Stimulated activated CD8-positive, alpha-beta memory T cell treated with anti-CD3 and anti-CD28 coated beads, Interleukin-7, amount 100 ng/mL, for 24 hours (primary cell): ENCODE measurements around the gene INO80B.
"Not testable (repeated sequence)": the region's sequence is repeated elsewhere in the genome, so short reads cannot be mapped to it uniquely, and the experiment has no call there.

ENCODE experiments used
- DNase-seq: peaks from one replicate; pipeline ENCODE4 v3.0.0-alpha.2; 2020; ENCODE audit warnings: low read depth

INO80B gene

GRCh38 chr2:74450570-74451190, 4.2 kb upstream of the INO80B start:
- DNase-seq = no peak

- DNase-seq = no peak
These were observed 2.3 kb downstream of the INO80B start for GRCh38 chr2:74457129-74457548.

GRCh38 chr2:74457549-74458131, 2.8 kb downstream of the INO80B start:
- DNase-seq = peak; percentile 63

GRCh38 chr2:74458132-74458937, 3.4 kb downstream of the INO80B start, which contains the start of gene WBP1:
TSS of gene WBP1 (plus strand) at chr2:74458438. CDS start at chr2:74458603, 165 bp downstream.
- DNase-seq = peak; percentile 97

GRCh38 chr2:74458938-74459363, 4.1 kb downstream of the INO80B start:
- DNase-seq = no peak

GRCh38 chr2:74459503-74460118, 4.7 kb downstream of the INO80B start:
- DNase-seq = not testable (repeated sequence)

- not testable (repeated sequence) for DNase-seq
These were observed 5.3 kb downstream of the INO80B start for GRCh38 chr2:74460187-74460586.

- DNase-seq = no peak
These were observed 6.5 kb downstream of the INO80B start for GRCh38 chr2:74461187-74462053.

- no peak for DNase-seq
These were observed 7.3 kb downstream of the INO80B start for GRCh38 chr2:74462054-74462785.

- DNase-seq = no peak
These were observed 7.9 kb downstream of the INO80B start for GRCh38 chr2:74462786-74463105.

- DNase-seq = no peak
These were observed 9.5 kb downstream of the INO80B start for GRCh38 chr2:74464406-74464805.

- DNase-seq = not testable (repeated sequence)
These were observed 15.9 kb downstream of the INO80B start for GRCh38 chr2:74470742-74471141.

GRCh38 chr2:74471332-74472065, 16.6 kb downstream of the INO80B start:
- DNase-seq = no peak

GRCh38 chr2:74472086-74472944, 17.4 kb downstream of the INO80B start, which contains the start of gene MRPL53:
TSS of gene MRPL53 (minus strand) at chr2:74472680. CDS start at chr2:74472660, 20 bp downstream.
- peak; percentile 92 for DNase-seq

- no peak for DNase-seq
These were observed 18.0 kb downstream of the INO80B start for GRCh38 chr2:74472945-74473258.

GRCh38 chr2:74474481-74474880, 19.6 kb downstream of the INO80B start:
- no peak for DNase-seq

GRCh38 chr2:74474899-74475298, 20.0 kb downstream of the INO80B start:
- DNase-seq = no peak

- no peak for DNase-seq
These were observed 26.5 kb downstream of the INO80B start for GRCh38 chr2:74481431-74481830.
